Pons (tissue), 1 donor: Measurements from ENCODE around the gene PGA3.
"Not testable (repeated sequence)": the region's sequence is repeated elsewhere in the genome, so short reads cannot be mapped to it uniquely, and the experiment has no call there.

ENCODE experiments used
- DNase-seq: peaks from one replicate; pipeline ENCODE4 v3.0.0-alpha.2; 2016; ENCODE audit warnings: low spot score

The PGA3 gene

DNA sequence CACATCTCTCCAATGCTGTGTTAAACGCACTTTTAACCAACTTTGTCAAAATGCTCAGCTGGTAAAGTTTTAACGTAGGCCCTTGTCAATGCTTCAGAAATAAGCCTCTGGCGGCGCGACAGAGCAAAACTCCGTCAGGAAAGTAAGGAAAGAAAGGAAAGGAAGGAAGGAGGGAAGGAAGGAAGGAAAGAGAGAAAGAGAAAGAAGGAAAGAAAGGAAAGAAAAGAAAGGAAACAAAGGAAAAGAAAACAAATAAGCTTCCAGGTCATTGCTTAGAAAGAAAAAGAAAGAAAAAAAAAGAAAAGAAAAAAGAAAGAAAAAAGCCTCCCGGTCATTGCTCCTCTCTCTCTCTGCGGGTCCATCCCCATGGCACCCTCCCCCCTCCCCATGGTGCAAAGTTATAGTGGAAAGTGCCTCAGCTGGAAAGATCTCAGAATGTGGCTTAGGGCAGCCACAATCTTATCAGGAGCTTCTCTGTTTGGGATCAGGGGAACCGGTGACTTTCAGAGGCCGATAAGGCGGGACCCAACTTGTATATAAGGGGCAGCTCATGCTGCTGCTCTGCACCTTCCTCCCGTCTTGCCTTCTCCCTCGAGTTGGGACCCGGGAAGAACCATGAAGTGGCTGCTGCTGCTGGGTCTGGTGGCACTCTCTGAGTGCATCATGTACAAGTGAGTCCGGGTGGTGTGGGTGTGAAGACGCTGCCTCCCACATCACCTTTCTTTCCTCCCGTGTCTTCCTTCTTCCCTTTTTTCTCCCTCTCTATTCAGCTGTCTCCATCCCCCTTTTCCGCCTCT is at the start of gene PGA3:
TSS of gene PGA3 (plus strand) at position 566 of the 797 bp plus-strand sequence. CDS start at position 616, 50 bp downstream.
- not testable (repeated sequence) for DNase-seq

DNA sequence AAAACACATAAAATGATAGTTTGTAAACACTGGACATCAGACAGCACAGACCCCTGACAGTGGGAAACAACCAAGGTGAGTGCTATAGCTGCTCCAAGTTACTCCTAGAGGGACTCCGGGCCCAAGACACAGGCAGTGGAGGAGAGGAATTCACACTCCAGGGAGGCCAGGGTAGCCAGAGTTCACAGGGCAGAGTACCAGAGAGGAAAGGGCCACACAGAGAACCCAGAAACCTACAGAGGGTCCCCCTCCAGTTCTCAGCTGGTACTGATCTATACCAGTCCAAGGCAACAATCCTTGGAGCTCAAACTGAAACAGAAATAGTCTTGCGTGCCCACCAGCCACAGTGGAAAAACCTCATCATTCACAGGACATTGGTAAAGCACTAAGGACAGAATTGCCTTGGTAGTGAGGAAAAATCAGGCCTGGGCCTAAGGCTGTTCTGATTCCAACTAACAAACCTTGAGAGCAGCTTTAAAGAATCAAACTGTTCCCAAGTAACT is 49.7 kb upstream of the PGA3 start:
- DNase-seq = no peak

DNA sequence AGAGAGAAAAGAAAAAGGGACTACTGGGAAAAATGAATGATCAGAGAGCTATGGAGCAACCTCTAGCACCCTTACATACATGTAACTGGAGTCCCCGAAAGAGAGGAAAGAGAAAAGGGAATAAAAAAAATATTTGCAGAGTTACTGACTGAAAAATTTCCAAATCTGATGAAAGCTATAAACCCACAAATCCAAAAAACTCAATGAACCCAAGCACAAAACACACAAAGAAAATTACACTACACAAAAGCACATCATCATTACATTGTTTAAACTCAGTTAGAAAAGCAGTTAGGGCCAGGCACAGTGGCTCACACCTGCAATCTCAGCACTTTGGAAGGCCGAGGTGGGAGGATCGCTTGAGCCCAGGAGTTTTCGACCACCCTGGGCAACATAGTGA is 48.8 kb upstream of the PGA3 start:
- DNase-seq = no peak

DNA sequence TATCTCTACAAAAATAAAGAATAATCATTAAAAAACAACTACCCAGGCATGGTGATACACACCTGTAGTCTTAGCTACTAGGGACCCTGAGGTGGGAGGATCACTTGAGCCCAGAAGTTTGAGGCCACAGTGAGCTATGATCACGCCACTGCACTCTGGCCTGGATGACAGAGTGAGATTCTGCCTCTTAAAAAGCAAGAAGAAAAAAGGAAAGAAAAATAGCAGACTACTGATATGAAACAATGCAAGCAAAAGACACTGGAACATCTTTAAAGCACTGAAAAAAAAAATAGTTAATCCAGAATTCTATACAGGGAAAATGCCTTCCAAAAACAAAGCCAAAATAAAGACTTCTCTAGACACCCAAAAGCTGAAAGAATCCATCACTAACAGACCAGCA is 48.0 kb upstream of the PGA3 start:
- no peak for DNase-seq

DNA sequence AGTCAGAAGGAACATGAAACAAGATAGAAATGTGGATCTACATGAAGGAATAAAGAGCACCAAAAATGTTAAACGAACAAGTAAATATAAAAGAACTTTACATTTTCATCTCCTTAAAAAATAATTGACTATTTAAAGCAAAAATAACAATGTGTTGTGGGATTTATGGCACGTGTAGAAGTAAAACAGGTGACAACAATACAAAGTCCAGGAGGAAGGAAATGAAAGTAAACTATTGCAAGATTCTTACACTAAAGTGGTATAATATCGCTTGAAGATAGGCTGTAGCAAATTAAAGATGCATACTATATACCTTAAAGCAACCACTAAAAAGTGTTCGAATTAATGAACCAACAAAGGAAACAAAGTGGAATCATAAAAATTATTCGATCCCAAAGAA is 47.6 kb upstream of the PGA3 start:
- no peak for DNase-seq

DNA sequence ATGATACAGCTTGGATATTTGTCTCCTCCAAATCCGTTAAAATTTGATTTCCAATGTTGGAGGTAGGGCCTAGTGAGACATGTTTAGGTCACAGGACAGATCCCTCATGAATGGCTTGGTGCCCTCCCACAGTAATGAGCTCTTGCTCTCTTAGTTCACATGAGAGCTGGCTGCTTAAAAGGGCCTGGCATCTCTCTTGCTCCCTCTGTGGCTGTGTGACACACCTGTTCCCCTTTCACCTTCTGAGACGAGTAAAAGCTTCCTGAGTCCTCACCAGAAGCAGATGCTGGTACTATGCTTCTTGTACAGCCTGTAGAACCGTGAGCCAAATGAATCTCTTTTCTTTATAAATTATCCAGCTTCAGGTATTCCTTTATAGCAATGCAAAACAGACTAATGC is 45.6 kb upstream of the PGA3 start:
- no peak for DNase-seq

DNA sequence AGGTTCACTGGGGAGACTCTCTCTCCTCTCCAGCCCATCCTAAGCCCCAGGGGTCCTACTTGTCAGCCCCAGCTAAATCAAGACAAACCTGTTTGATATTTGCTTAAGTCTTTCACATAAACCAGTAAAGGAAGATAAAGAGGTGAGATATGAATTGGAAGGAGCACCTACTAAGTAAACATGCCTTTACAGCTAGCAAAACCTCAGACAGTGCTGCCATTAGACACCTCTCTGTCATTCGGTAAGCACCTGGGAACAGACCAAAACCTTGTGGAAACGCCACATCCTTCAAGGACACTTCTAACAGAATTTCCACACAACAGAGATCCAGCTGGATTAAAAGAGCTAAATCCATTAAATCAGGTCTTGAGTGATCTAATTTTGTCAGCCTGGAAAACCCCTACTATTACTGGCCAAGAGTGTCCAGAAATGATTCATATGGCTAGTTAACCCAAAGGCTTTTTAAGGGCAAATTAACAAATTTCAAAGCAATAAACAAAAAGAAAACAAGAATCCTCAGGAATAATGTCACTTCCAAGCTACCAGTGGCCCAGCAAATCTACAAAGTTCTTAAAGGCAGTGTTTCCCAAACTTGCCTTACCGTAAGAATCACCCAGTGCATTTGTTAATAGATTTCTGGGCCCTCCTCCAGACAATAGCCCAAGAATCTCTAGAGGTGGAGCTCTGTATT is 44.5 kb upstream of the PGA3 start:
- DNase-seq = no peak

DNA sequence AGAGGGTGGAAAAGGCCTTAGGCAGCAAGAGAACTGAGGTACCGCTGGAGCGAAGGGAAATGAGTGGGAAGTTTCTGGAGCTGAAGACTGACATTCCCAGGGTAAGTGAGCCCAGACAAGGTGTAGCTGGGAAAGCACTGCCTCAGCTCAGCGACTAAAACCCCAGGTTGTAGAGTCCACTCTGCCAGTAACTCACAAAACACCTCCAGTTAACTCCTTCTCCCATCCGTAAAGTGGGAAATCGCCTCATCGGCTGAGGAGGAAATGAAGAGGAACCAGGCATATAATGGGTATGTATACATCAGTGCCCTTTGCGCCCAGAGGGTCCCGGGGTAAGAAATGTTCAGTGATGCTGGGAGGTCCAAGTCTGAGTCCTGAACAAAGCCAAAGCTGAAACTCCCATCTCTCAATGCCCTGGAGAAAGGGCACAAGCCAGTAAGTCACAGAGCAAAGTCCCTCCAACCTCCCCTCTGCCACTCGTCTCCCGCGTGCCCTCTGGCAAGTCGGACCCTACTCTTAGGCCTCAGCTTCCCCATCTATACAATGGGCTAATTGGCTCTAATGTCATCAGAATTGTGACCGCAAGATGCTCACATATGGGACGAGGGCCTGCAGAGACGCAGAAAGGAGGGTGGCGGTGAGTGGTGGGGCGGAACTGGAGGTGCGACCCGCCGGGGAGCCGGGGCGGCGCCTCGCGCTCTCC is 42.7 kb upstream of the PGA3 start:
- DNase-seq = peak; percentile 14

DNA sequence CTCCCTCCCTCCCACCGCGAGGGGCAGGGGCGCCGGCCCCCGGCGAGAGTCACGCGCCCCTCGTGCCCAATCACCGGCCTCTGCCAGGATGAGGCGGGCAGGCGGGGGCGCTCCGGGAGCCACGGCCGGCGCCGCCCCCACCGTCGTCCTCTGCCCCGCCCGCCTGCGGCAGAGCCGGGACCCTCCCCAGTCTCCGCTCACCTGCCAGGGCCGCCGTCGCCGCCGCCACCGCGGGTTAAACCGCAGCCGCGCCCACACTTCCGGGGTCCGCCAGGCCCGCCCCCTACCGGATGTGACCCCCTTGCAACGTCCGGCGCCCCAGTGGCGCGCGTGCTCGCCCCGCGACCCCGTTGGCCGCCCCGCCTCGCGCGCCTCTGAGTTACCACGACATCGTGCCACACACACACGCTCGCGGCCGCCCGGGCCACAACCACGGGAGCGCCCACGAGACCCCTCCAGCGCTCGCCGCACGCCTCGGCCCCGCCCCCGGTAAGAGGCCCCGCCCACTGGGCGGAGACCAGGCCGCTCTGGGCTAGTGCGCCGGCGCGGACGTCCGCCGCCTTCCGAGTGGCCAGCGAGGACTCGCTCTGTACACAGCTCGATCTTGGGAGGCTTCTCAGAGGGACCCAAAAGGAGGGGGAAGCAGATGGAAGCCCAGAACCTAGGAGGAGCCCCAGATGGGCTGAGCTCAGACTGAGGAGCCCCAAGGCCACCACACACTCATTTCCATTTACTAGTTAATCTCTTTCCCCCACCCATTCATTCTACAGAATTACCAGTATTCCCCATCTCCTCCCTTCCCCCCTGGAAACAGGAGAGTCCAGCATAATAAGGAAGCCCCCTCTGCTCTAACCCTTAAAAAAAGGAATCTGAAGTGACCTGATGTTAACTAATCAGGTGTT is 41.9 kb upstream of the PGA3 start, which contains the start of gene VPS37C:
TSS of gene VPS37C (minus strand) at position 237 of the 902 bp plus-strand sequence. CDS start 22,597 bp downstream, outside the sequence.
- peak; percentile 85 for DNase-seq

DNA sequence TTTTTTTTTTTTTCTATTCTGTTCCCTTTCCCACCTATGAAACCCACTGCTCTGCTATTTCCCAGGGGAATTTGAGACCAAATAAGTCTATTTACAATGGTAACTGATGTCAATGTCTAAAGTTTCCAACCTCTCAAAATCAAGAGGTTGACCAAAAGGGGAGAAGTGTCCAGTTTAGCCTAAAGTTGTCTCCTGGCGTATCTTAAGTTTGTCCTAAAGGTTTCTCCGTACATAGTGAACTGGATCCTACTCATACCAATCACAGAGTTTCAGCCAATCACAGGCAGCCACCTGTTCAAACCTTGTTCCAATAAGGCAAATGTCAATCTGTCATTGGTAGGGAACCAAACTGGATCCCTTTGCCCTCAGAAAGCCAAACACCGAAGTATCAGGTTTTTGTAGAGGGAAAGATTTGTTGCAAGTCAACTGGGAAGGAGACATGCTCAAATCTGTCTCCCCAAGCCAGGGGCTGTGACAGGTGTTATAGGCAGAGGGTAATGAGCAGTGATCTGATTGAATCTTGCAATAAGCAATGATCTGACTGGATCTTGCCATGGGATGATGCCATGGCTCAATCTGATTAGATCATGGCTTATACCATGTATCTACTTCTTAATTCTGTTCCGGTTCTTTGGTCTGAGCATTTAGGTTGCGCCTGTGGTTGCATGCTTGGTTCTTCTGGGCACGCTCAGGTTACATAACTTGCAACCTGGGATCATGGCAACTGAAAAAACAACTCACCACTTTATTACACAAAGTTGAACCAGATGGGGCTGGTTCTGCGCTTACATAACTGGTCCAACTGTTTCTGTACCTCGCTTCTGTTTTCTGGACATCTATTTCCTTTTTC is 41.0 kb upstream of the PGA3 start:
- peak; percentile 52 for DNase-seq

DNA sequence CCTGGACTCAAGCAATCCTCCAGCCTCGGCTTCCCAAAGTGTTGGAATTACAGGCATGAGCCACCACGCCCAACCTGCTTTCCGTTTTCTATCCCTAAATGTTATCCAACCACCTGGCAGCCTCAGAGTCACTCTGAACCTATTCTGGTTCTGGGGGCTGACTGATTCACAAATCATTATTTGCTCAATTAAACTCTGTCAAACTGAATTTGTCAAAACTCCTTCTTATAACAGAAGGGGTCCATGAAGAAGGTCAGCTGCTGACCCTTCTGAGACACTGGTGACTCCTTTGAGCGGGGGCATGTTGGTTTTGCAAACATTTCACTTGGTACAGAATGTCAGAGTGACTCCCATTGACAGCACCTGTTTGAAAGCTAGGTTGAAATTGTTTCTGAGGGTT is 40.3 kb upstream of the PGA3 start:
- DNase-seq = no peak

DNA sequence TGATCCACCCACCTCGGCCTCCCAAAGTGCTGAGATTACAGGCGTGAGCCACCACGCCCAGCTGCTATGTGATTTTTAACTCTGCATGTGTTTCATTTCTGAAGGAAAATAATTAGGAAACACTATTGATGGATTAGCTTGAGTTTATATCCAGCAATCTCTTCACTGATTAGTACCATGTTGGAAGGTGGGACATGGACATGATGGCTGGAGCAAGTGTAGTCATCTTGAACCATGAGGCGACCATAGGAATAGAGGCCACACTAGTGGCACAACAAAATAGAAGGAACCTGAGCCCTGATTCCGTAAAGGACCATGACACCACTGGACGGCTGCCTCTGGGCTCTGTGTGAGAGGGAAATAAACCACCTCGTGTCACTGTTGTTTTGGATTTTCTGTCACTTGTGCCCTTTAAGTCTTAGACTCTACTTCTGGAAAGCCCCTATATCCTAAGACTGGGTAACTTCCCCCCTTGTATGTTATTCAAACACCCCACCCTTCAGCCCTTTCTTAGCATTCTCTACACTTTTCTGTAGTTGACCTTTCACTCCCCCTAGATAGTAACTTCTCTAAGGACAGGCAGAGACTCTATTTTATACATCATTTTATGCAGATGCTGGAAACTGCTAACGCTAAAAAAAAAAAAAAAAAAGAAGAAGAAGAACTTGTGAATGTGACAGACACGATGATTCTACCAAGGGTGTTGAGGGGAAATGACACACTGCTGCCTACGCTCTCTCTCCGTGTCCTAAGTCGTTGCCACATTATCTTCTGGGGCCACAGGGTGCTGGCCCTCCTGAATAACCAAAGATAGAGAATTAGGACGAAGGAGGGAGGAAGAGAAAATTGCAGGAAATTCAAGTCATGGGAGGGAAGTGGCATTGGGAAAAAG is 39.4 kb upstream of the PGA3 start:
- DNase-seq = peak; percentile 67

DNA sequence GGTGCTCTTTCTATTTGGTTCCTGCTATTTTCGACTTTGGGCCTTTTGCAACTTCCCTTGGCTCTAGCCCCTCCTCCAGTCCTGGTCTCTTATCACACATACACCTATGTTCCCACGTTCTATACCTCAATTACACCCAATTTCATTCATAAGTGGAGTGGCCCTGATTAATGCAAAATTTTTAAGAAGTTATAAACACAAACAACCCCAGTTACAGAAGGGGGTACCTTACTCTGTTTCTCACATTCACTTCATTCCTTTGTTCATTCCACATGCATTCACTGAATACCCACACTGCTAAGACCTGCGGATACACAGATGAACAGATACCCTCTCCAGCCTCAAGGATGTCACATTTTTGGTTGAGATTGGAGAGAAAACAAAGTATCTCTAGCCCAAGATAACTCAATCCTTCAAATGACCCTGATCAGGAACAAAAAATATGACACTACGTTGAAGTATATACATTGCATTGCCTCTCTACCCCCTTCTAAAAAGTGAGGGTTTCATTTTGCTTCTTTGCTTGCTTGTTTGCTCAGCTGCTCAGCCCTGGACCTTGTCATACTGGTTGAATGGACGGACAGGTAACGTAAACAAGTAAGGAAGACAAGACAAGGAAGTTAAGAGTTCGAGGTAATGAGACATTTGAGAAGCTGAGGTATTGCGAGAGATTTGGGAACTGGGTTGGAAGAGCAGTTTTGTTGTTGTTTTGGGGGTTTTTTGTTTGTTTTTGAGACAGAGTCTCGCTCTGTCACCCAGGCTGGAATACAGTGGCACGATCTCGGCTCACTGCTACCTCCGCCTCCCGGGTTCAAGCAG is 38.5 kb upstream of the PGA3 start:
- DNase-seq = no peak

DNA sequence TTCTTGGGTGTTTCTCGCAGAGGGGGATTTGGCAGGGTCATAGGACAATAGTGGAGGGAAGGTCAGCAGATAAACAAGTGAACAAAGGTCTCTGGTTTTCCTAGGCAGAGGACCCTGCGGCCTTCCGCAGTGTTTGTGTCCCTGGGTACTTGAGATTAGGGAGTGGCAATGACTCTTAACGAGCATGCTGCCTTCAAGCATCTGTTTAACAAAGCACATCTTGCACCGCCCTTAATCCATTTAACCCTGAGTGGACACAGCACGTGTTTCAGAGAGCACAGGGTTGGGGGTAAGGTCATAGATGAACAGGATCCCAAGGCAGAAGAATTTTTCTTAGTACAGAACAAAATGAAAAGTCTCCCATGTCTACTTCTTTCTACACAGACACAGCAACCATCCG is 37.5 kb upstream of the PGA3 start:
- not testable (repeated sequence) for DNase-seq

DNA sequence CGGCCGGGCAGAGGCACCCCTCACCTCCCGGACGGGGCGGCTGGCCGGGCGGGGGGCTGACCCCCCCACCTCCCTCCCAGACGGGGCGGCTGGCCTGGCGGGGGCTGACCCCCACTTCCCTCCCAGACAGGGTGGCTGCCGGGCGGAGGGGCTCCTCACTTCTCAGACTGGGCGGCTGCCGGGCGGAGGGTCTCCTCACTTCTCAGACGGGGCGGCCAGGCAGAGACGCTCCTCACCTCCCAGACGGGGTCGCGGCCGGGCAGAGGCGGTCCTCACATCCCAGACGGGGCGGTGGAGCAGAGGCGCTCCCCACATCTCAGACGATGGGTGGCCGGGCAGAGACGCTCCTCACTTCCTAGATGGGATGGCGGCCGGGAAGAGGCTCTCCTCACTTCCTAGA is 37.0 kb upstream of the PGA3 start:
- not testable (repeated sequence) for DNase-seq

DNA sequence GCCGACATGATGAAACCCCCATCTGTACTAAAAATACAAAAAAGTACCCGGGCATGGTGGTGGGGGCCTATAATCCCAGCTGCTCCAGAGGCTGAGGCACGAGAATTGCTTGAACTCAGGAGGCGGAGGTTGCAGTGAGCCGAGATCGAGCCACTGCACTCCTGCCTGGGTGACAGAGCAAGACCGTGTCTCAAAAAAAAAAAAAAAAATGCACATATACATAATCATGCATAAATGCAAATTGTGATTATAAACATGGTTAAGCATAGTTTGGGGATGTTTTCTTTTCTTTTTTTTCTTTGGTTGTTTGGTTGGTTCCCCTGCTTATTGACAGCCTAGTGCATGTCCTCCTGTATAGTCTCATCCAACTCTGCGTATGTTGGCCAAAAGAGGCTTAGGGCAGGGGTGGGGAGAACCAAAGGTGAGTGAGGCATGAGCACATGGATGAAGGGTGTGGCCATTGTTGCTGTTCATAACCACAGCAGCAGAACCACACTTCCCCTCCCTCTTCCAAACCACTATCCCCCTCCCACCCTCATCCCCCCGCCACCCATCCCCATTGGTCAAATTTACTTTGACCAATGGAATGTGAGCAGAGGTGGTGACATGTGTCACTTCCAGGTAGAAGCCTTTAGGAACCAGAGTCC is 35.1 kb upstream of the PGA3 start:
- no peak for DNase-seq

DNA sequence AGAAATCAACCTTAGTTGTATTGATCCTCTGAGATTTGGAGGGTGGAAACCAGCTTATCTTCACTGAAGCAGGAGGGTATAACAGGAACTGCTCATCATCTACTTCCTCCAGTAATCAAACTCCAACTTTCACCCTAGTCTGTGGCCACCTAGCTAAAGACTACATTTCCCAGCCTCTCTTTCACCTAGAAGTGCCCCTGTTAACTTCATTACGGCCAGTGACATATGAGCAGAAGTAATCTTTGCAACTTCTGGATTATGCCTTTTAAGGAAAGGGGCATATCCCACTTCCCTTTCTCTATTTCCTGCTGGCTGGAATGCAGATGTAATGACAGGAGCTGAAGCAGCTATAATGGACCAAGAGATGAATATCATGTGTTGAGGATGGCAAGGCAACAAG is 34.5 kb upstream of the PGA3 start:
- no peak for DNase-seq

DNA sequence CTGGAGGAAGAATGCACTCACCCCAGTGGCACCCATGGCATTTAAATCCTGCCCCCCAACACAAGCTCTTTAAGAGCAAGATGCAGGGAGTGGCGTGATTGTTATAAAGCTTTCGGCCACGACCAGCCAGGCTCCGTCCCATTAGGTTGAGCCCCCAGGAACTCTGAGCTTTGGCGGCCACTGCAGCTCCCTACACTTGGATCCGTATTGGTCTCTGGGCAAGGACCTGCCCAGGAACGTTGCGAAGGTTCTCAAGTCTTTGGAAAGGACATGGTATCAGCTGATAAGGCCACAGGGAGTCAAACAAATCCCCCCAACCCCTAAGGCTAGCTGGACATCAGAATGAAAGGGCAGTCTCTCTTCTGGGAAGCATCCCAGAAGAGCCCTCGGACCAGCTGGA is 32.7 kb upstream of the PGA3 start:
- DNase-seq = no peak
